H1 (cell line): ENCODE data around the gene RPTOR. TPM values are rescaled to one million over a fixed set of nuclear protein-coding genes. Genes with fewer than 3 reads are reported as not detected.

Experiments used
- BACH1 ChIP-seq: IDR thresholded peaks from 2 replicates; pipeline ENCODE4 v1.6.1; 2012; ENCODE audit warnings: low read length, improper control_type of control experiment
- JUN ChIP-seq: IDR thresholded peaks from 2 replicates; pipeline ENCODE4 v1.6.1; 2011; ENCODE audit warnings: low read depth, mild to moderate bottlenecking, improper control_type of control experiment, low read length
- JUND ChIP-seq: IDR thresholded peaks from 2 replicates; pipeline ENCODE4 v1.6.1; 2011; ENCODE audit warnings: mild to moderate bottlenecking, improper control_type of control experiment, low read length
- MAFK ChIP-seq: IDR thresholded peaks from 2 replicates; pipeline ENCODE4 v1.6.1; 2012; ENCODE audit warnings: low read depth, mild to moderate bottlenecking, improper control_type of control experiment, low read length
- RFX5 ChIP-seq: IDR thresholded peaks from 2 replicates; pipeline ENCODE4 v1.6.1; 2011; ENCODE audit warnings: low read depth, low read length, improper control_type of control experiment, borderline replicate concordance
- polyA plus RNA-seq, 7 experiments: library from polyadenylated mRNA; depleted of rRNA in 3 of 7; stranded (reverse) in 5 of 7; unstranded in 2 of 7; fragments of >200 nt in 5 of 7; fragments of 200-250 nt in 2 of 7; gene quantifications; 1 replicate in 5 of 7; 2 replicates in 1 of 7; 4 replicates in 1 of 7; pipeline versions ENCODE4 v1.2.1 to v1.2.3, GENCODE V29; 2011 to 2013; ENCODE audit warnings: missing spikeins in 2 of 7, mixed read lengths in 2 of 7
- total RNA-seq: library from RNA; stranded (reverse); fragmentation: NEBNext Ultra II Directional; extraction: Animal tissue kit (Norgen Biotek cat#: 25700); gene quantifications from 2 replicates; pipeline ENCODE4 v1.2.1, GENCODE V29; 2021
- TF ChIP-seq, protein P1 (sequence below): fragments of 300-600 bp; sonication (generic); IDR thresholded peaks from 2 replicates; pipeline ENCODE4 v1.7.1; 2012; ENCODE audit warnings: low read length, moderate library complexity, mild to moderate bottlenecking, inconsistent platforms; ENCODE audit not compliant: insufficient replicate concordance

The RPTOR gene
- total and polyA plus RNA-seq, 2 of the 8 experiments (the other 6 are each of a cell fraction or from before 2014, with no cell fraction given): 6.9 to 28.7 TPM

- TF ChIP-seq, protein P1, sequence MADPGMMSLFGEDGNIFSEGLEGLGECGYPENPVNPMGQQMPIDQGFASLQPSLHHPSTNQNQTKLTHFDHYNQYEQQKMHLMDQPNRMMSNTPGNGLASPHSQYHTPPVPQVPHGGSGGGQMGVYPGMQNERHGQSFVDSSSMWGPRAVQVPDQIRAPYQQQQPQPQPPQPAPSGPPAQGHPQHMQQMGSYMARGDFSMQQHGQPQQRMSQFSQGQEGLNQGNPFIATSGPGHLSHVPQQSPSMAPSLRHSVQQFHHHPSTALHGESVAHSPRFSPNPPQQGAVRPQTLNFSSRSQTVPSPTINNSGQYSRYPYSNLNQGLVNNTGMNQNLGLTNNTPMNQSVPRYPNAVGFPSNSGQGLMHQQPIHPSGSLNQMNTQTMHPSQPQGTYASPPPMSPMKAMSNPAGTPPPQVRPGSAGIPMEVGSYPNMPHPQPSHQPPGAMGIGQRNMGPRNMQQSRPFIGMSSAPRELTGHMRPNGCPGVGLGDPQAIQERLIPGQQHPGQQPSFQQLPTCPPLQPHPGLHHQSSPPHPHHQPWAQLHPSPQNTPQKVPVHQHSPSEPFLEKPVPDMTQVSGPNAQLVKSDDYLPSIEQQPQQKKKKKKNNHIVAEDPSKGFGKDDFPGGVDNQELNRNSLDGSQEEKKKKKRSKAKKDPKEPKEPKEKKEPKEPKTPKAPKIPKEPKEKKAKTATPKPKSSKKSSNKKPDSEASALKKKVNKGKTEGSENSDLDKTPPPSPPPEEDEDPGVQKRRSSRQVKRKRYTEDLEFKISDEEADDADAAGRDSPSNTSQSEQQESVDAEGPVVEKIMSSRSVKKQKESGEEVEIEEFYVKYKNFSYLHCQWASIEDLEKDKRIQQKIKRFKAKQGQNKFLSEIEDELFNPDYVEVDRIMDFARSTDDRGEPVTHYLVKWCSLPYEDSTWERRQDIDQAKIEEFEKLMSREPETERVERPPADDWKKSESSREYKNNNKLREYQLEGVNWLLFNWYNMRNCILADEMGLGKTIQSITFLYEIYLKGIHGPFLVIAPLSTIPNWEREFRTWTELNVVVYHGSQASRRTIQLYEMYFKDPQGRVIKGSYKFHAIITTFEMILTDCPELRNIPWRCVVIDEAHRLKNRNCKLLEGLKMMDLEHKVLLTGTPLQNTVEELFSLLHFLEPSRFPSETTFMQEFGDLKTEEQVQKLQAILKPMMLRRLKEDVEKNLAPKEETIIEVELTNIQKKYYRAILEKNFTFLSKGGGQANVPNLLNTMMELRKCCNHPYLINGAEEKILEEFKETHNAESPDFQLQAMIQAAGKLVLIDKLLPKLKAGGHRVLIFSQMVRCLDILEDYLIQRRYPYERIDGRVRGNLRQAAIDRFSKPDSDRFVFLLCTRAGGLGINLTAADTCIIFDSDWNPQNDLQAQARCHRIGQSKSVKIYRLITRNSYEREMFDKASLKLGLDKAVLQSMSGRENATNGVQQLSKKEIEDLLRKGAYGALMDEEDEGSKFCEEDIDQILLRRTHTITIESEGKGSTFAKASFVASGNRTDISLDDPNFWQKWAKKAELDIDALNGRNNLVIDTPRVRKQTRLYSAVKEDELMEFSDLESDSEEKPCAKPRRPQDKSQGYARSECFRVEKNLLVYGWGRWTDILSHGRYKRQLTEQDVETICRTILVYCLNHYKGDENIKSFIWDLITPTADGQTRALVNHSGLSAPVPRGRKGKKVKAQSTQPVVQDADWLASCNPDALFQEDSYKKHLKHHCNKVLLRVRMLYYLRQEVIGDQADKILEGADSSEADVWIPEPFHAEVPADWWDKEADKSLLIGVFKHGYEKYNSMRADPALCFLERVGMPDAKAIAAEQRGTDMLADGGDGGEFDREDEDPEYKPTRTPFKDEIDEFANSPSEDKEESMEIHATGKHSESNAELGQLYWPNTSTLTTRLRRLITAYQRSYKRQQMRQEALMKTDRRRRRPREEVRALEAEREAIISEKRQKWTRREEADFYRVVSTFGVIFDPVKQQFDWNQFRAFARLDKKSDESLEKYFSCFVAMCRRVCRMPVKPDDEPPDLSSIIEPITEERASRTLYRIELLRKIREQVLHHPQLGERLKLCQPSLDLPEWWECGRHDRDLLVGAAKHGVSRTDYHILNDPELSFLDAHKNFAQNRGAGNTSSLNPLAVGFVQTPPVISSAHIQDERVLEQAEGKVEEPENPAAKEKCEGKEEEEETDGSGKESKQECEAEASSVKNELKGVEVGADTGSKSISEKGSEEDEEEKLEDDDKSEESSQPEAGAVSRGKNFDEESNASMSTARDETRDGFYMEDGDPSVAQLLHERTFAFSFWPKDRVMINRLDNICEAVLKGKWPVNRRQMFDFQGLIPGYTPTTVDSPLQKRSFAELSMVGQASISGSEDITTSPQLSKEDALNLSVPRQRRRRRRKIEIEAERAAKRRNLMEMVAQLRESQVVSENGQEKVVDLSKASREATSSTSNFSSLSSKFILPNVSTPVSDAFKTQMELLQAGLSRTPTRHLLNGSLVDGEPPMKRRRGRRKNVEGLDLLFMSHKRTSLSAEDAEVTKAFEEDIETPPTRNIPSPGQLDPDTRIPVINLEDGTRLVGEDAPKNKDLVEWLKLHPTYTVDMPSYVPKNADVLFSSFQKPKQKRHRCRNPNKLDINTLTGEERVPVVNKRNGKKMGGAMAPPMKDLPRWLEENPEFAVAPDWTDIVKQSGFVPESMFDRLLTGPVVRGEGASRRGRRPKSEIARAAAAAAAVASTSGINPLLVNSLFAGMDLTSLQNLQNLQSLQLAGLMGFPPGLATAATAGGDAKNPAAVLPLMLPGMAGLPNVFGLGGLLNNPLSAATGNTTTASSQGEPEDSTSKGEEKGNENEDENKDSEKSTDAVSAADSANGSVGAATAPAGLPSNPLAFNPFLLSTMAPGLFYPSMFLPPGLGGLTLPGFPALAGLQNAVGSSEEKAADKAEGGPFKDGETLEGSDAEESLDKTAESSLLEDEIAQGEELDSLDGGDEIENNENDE: no peak
- TF ChIP-seq RFX5: no peak
- TF ChIP-seq MAFK: no peak
- no peak for TF ChIP-seq BACH1
- no peak for TF ChIP-seq JUND
- no peak for TF ChIP-seq JUN
Observed at GRCh38 chr17:80498920-80499410, 45.7 kb upstream of the RPTOR start (continued).
